GM18526 (cell line): ENCODE results near the gene ZNF429.

Source experiments
- POLR2A ChIP-seq: IDR thresholded peaks from 3 replicates; pipeline ENCODE4 v1.6.1; 2011; ENCODE audit not compliant: insufficient read length; ENCODE audit errors: extremely low read depth

The ZNF429 gene

GRCh38 chr19:21492947-21493906 lies 12.2 kb upstream of the ZNF429 start:
- TF ChIP-seq POLR2A, result no peak

GRCh38 chr19:21496876-21497275 lies 8.5 kb upstream of the ZNF429 start:
- no peak for TF ChIP-seq POLR2A

DNA sequence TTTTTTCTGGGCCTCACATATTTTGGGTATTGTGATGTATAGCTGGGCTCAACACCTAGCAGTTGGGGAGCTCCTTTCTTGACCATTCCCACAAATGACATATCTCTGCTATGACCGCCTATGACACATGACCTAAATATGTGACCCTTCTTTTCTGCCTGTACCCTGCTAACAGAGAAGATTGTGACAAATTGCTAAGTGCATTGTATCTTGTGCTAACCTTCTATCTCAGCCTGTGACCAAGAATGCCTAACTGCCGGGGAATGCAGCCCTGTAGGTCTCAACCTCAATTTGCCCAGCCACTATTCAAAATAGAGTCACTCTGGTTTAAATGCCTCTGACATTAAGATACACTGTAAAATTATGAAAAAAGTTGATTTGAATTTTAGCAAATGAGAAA lies 6.8 kb upstream of the ZNF429 start:
- TF ChIP-seq POLR2A, result no peak

DNA sequence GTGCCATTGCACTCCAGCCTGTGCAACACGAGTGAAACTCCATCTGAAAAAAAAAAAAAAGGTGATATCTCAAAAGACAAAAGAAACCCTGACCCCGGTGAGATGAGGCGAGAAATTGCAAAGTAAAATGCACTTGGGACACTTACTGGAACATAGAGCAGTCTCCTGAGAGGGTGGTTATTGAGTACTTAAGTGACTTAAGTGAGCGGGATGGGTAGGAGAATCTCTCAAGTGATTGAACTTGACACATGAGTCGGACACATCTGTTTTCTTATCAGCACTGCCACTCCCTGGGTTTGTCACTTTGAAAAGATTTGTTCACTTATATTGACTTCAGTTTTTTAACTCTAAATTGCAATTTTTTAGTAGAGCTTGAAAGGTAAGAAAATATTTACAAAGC lies 2.8 kb downstream of the ZNF429 start:
- no peak for TF ChIP-seq POLR2A

GRCh38 chr19:21513651-21514050 lies 8.2 kb downstream of the ZNF429 start:
- no peak for TF ChIP-seq POLR2A

- TF ChIP-seq POLR2A, result no peak
These were observed 14.1 kb downstream of the ZNF429 start for GRCh38 chr19:21519488-21519887.

- no peak for TF ChIP-seq POLR2A
These were observed 27.5 kb downstream of the ZNF429 start for GRCh38 chr19:21532904-21533303.

DNA sequence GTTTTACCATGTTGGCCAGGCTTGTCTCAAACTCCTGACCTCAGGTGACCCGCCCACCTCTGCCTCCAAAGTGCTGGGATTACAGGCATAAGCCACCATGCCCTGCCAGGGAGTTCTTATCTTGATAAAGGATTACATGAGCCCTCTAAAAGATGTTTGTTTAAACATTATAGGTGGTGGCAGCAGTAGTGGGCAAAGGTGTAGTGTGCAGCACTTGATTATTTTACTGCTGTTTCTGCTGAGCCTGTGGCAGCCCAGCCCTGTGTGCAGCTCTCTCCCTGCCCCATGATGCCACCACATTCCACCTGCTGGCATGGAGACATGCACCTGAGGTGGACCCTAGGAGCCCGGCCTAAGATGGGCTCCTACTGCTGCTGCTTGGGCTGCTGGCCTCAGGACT lies 54.0 kb downstream of the ZNF429 start:
- no peak for TF ChIP-seq POLR2A

- no peak for TF ChIP-seq POLR2A
These were observed 59.0 kb downstream of the ZNF429 start for GRCh38 chr19:21564406-21564805.

GRCh38 chr19:21566073-21566472 lies 60.7 kb downstream of the ZNF429 start:
- no peak for TF ChIP-seq POLR2A

- no peak for TF ChIP-seq POLR2A
These were observed 63.6 kb downstream of the ZNF429 start for GRCh38 chr19:21568816-21569493.

GRCh38 chr19:21569494-21569865 lies 64.1 kb downstream of the ZNF429 start:
- TF ChIP-seq POLR2A, result no peak

GRCh38 chr19:21571316-21571715 lies 65.9 kb downstream of the ZNF429 start:
- TF ChIP-seq POLR2A, result no peak

GRCh38 chr19:21574607-21575006 lies 69.2 kb downstream of the ZNF429 start:
- no peak for TF ChIP-seq POLR2A

- TF ChIP-seq POLR2A, result no peak
These were observed 71.1 kb downstream of the ZNF429 start for GRCh38 chr19:21576481-21576880.

DNA sequence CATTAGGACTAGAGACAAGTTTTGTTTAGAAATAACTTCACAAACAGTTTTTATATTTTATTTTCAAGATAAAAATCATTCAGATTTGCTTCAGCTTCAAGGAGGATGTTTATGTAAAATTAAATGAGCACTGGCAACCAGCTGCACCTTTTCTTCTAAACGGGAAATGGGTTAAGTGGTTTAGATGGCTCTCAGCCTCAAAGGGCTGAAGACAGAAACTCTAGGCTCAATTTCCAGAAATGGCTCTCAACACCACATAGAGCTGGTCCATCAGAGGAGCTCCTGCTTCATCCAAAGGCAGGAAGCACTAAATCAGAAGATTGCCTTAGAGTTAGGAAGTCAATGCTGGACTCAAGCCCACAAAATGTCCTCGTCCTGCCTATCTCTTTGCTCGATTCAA lies 74.7 kb downstream of the ZNF429 start:
- no peak for TF ChIP-seq POLR2A
